Tibial artery (tissue), 4 donors: ENCODE measurements around the gene STK32C.

Experiments used
- DNase-seq, 2 donors: peaks; one replicate each; pipeline ENCODE4 v3.0.0-alpha.2; 2019
- H3K27ac ChIP-seq, 2 donors: fragments of 200-600 bp; sonication (generic) in 1 of 2; 1 replicate in 1 of 2; 2 replicates in 1 of 2; pipeline ENCODE4 v1.5.1; 2018 to 2019; ENCODE audit warnings: mild to moderate bottlenecking in 1 of 2
- H3K27me3 ChIP-seq, 2 donors: fragments of 200-600 bp; sonication (generic) in 1 of 2; one replicate each; pipeline versions ENCODE4 v1.5.1 to v1.6.0; 2016 to 2019
- H3K36me3 ChIP-seq, 3 donors: fragments of 200-600 bp; sonication (generic) in 2 of 3; one replicate each; pipeline ENCODE4 v1.5.1; 2016 to 2019; ENCODE audit warnings: mild to moderate bottlenecking in 2 of 3
- H3K4me1 ChIP-seq, 4 donors: fragments of 200-600 bp; sonication (generic) in 2 of 4; 1 replicate in 3 of 4; 2 replicates in 1 of 4; pipeline ENCODE4 v1.5.1; 2016 to 2019
- H3K4me3 ChIP-seq, 2 donors: fragments of 200-600 bp; sonication (generic) in 1 of 2; 1 replicate in 1 of 2; 2 replicates in 1 of 2; pipeline ENCODE4 v1.5.1; 2018 to 2019; ENCODE audit warnings: mild to moderate bottlenecking in 2 of 2
- H3K9me3 ChIP-seq, 3 donors: fragments of 200-600 bp; sonication (generic) in 1 of 3; one replicate each; pipeline ENCODE4 v1.5.1; 2016 to 2019
- intact Hi-C: fragments of 100-400 bp; cut with DNase I; formaldehyde crosslinking; loops from one replicate; pipeline ENCODE4 v1.15.0; 2023; ENCODE audit warnings: low total_unique reads
- TF ChIP-seq, protein P1 (sequence below), 2 experiments: fragments of 200-600 bp in 1 of 2; fragments of 450-650 bp in 1 of 2; IDR thresholded peaks; one replicate each; pipeline ENCODE4 v1.5.1; 2017 to 2019; ENCODE audit warnings: antibody characterized with exemption in 2 of 2, mild to moderate bottlenecking in 1 of 2, moderate library complexity in 1 of 2

Gene STK32C

GRCh38 chr10:132245056-132245455 is 62.7 kb downstream of the STK32C start:
- intact Hi-C loops, result no loop called here
- H3K4me1 ChIP-seq, result peaks cover 0 to 7% (median 0%) of the 10 kb centered on the region in 4 donors
- no peaks in the 10 kb centered on the region for H3K36me3 ChIP-seq
- H3K27me3 ChIP-seq, result peaks cover 0 to 33% of the 10 kb centered on the region in 2 donors
- TF ChIP-seq, protein P1, sequence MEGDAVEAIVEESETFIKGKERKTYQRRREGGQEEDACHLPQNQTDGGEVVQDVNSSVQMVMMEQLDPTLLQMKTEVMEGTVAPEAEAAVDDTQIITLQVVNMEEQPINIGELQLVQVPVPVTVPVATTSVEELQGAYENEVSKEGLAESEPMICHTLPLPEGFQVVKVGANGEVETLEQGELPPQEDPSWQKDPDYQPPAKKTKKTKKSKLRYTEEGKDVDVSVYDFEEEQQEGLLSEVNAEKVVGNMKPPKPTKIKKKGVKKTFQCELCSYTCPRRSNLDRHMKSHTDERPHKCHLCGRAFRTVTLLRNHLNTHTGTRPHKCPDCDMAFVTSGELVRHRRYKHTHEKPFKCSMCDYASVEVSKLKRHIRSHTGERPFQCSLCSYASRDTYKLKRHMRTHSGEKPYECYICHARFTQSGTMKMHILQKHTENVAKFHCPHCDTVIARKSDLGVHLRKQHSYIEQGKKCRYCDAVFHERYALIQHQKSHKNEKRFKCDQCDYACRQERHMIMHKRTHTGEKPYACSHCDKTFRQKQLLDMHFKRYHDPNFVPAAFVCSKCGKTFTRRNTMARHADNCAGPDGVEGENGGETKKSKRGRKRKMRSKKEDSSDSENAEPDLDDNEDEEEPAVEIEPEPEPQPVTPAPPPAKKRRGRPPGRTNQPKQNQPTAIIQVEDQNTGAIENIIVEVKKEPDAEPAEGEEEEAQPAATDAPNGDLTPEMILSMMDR (IDR thresholded peaks at IDR 0.05), result no peak
- no peaks in the 10 kb centered on the region for H3K9me3 ChIP-seq
- no peak overlapping the region for H3K27ac ChIP-seq
- DNase-seq, result no peak
- H3K4me3 ChIP-seq, result no peak overlapping the region

- Histone ChIP-seq H3K9me3 (no peaks in the 10 kb centered on the region), H3K36me3 (no peaks in the 10 kb centered on the region), H3K4me3 (no peak overlapping the region), H3K27ac (no peak overlapping the region), H3K4me1 (peaks cover 0 to 4% (median 0%) of the 10 kb centered on the region in 4 donors), H3K27me3 (peaks cover 0 to 19% of the 10 kb centered on the region in 2 donors)
- TF ChIP-seq, protein P1 (IDR thresholded peaks at IDR 0.05), result no peak
- no peak for DNase-seq
- intact Hi-C loops, result no loop called here
Measured at GRCh38 chr10:132243626-132244025, 64.1 kb downstream of the STK32C start.

DNA sequence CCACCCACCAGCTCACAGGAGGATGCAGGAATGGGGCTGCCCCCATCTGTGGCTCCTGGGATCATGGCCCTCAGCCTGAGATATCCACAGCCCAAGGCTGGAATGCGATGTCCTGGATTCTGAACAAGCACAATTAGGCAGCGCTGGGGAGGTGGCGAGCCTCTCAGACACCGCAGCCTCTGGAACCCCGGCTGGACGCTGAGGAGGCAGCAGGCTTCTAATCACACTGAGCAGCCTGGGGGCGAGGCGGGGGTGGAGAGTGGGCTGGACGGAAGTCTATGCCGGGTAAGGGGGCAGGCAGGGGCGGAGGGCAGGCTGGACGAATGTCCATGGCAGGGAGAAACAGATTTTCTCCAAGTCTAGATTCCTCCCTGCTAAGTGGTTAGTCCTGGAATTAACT is 64.6 kb downstream of the STK32C start:
- Histone ChIP-seq H3K27me3 (peaks cover 0 to 18% of the 10 kb centered on the region in 2 donors), H3K4me1 (no peaks in the 10 kb centered on the region), H3K36me3 (no peaks in the 10 kb centered on the region), H3K27ac (no peak overlapping the region), H3K9me3 (no peaks in the 10 kb centered on the region), H3K4me3 (no peak overlapping the region)
- intact Hi-C loops, result no loop called here
- DNase-seq, result no peak
- TF ChIP-seq, protein P1 (IDR thresholded peaks at IDR 0.05), result no peak

DNA sequence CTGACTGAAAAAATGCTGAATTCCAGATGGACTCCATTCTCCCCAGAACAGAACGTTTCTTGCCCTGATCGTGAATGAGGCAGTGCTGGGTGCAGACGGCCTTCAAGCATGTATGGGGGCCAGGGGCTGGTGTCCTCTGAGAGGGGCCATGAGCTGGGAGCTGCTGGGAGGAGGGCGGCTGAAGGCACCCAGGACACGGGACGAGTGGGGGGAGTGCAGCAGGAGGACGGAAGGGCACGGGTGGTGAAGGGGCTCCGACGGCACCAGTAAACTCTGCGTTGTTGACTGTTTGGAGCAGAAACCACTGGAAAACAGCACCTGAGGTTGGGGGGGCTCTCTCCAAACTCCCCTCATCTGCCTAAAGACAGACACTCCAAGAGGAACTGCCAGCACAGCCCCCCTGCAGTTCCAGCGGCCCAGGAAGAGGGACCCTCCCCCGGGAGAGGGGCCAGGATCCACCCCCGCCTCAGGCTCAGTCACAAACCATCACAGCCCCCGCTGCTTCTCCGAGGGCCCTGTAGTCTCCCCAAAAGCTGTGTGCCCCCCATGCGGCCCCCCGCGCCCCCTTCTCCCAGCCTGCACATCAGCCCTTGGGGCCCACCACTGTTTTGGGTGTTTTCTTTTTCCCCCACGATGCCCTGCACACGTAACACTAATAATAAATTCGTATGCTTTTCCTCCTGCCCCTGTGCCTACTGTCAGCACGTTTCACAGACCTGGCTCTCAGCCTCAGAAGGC is 65.5 kb downstream of the STK32C start:
- Histone ChIP-seq H3K9me3 (no peaks in the 10 kb centered on the region), H3K36me3 (no peaks in the 10 kb centered on the region), H3K27ac (no peak overlapping the region), H3K4me3 (no peak overlapping the region), H3K27me3 (peaks cover 0 to 20% of the 10 kb centered on the region in 2 donors), H3K4me1 (no peaks in the 10 kb centered on the region)
- intact Hi-C loops, result no loop called here
- TF ChIP-seq, protein P1 (IDR thresholded peaks at IDR 0.05), result no peak
- no peak for DNase-seq

DNA sequence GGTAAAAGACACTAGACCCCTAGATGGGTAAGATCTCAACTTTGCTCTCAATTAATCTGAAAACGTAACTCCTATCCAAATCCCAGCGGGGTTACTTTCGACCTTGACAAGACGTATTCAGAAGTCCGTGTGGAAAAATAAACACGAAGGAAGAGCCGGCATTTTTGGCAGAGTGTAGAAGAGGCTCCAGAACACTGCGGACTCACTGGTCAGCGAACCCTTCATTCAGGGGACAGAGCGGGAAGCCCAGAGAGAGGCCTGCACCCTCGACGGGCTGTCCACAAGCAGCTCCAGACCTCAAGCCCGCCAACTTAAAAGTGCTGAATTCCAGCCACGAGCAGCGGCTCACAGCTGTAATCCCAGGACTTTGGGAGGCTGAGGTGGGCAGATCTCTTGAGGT is 66.3 kb downstream of the STK32C start:
- no peak for DNase-seq
- no peaks in the 10 kb centered on the region for H3K36me3 ChIP-seq
- intact Hi-C loops, result no loop called here
- no peaks in the 10 kb centered on the region for H3K4me1 ChIP-seq
- TF ChIP-seq, protein P1 (IDR thresholded peaks at IDR 0.05), result no peak
- H3K4me3 ChIP-seq, result no peak overlapping the region
- no peak overlapping the region for H3K27ac ChIP-seq
- peaks cover 0 to 17% of the 10 kb centered on the region in 2 donors for H3K27me3 ChIP-seq
- no peaks in the 10 kb centered on the region for H3K9me3 ChIP-seq
